Osteocyte (in vitro differentiated cells): Measurements from ENCODE around the gene EML1. TPM values are rescaled to one million over a fixed set of nuclear protein-coding genes. Genes with fewer than 3 reads are reported as not detected.

Experiments
- DNase-seq: peaks from one replicate; pipeline ENCODE4 v3.0.0; 2021; ENCODE audit warnings: mixed read lengths; ENCODE audit not compliant: unreplicated experiment; ENCODE audit errors: extremely low spot score
- H3K27ac Mint-ChIP-seq: one replicate; pipeline ENCODE4 v1.8.0; 2021; ENCODE audit warnings: mild to moderate bottlenecking, mixed read lengths; ENCODE audit not compliant: unreplicated experiment
- H3K27me3 Mint-ChIP-seq: one replicate; pipeline ENCODE4 v1.8.0; 2021; ENCODE audit warnings: mixed read lengths; ENCODE audit not compliant: unreplicated experiment
- H3K36me3 Mint-ChIP-seq: one replicate; pipeline ENCODE4 v1.8.0; 2021; ENCODE audit warnings: mixed read lengths; ENCODE audit not compliant: unreplicated experiment
- H3K4me1 Mint-ChIP-seq: one replicate; pipeline ENCODE4 v1.8.0; 2021; ENCODE audit warnings: mixed read lengths; ENCODE audit not compliant: unreplicated experiment
- H3K4me3 Mint-ChIP-seq: one replicate; pipeline ENCODE4 v1.8.0; 2021; ENCODE audit warnings: mild to moderate bottlenecking, moderate library complexity, mixed read lengths; ENCODE audit not compliant: unreplicated experiment
- H3K9me3 Mint-ChIP-seq: one replicate; pipeline ENCODE4 v1.8.0; 2021; ENCODE audit warnings: mixed read lengths; ENCODE audit not compliant: unreplicated experiment
- CTCF ChIP-seq: fragments of 200-600 bp; sonication (generic); IDR thresholded peaks from 2 replicates; pipeline ENCODE4 v1.5.0; 2021; ENCODE audit warnings: antibody characterized with exemption, mild to moderate bottlenecking, moderate library complexity
- total RNA-seq: library from RNA; stranded (reverse); gene quantifications from 2 replicates; pipeline ENCODE4 v1.2.1, GENCODE V29; 2021

EML1 gene
- total RNA-seq, 1 donor from 2014 or later: 34.8 TPM

DNA sequence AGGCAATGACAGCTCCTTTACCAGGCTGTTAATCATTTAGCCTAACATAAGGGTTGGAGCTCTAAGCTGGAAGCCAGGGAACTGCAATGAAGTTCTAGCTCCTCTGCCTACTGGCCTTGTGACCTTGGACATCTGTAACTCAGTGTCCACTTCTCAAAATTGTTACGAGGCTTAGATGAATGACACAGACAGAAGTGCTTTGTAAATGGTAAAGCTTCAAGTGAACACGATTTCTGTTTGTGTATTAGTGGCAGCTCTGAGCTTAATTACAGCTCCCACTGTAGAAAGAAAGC lies 122.8 kb downstream of the EML1 start:
- Mint-ChIP-seq H3K9me3 (no peaks in the 10 kb centered on the region), H3K27ac (no peak overlapping the region), H3K36me3 (peaks cover 34% of the 10 kb centered on the region), H3K27me3 (no peaks in the 10 kb centered on the region), H3K4me3 (no peak overlapping the region), H3K4me1 (peaks cover 5% of the 10 kb centered on the region)
- no peak for TF ChIP-seq CTCF
- DNase-seq: no peak

DNA sequence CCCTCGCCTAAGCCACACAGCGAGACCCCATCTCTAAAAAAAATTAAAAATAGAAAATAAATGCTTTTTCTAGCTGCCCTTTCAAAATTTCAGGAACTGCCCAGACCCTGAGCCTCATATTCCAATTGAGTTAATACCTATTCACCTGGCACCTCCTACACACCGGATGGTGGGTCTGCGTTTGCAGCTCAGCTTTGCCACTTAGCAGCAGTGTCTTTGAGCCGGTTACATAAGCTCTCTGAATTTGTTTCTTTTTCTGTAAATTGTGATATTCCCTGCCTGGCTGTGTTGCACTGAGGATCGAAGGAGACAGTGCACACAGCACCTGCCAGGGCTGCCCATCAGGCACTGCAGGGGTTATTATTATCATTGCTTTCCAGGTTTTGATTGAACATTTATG lies 125.6 kb downstream of the EML1 start:
- DNase-seq: no peak
- Mint-ChIP-seq H3K36me3 (peaks cover 40% of the 10 kb centered on the region), H3K27me3 (no peaks in the 10 kb centered on the region), H3K4me3 (no peak overlapping the region), H3K27ac (no peak overlapping the region), H3K9me3 (no peaks in the 10 kb centered on the region), H3K4me1 (no peaks in the 10 kb centered on the region)
- no peak for TF ChIP-seq CTCF

DNA sequence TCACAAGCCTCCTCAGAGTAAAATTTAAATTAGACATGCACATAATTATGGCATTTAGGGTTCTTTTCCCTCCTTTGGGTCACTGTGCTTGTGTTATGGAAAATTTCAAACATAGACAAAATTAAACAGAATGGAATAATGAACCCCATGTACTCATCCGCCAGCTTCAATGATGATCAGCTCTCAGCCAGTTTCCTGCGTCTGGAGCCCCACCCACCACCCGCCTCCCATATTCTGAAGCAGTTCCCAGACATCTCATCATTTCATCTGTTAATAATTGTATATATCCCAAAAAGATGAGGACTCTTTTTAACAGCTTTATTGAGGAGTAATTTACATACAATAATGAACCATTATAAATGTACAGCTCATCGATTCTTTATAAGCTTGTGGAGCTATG lies 128.2 kb downstream of the EML1 start:
- Mint-ChIP-seq H3K36me3 (peaks cover 39% of the 10 kb centered on the region), H3K4me1 (no peaks in the 10 kb centered on the region), H3K4me3 (no peak overlapping the region), H3K27ac (no peak overlapping the region), H3K27me3 (no peaks in the 10 kb centered on the region), H3K9me3 (no peaks in the 10 kb centered on the region)
- no peak for DNase-seq
- no peak for TF ChIP-seq CTCF

- no peak for DNase-seq
- Mint-ChIP-seq H3K27ac (no peak overlapping the region), H3K4me1 (no peaks in the 10 kb centered on the region), H3K4me3 (no peak overlapping the region), H3K9me3 (peaks cover 6% of the 10 kb centered on the region), H3K36me3 (peaks cover 38% of the 10 kb centered on the region), H3K27me3 (no peaks in the 10 kb centered on the region)
- TF ChIP-seq CTCF: no peak
Observed at GRCh38 chr14:99924379-99924778, 131.2 kb downstream of the EML1 start.

DNA sequence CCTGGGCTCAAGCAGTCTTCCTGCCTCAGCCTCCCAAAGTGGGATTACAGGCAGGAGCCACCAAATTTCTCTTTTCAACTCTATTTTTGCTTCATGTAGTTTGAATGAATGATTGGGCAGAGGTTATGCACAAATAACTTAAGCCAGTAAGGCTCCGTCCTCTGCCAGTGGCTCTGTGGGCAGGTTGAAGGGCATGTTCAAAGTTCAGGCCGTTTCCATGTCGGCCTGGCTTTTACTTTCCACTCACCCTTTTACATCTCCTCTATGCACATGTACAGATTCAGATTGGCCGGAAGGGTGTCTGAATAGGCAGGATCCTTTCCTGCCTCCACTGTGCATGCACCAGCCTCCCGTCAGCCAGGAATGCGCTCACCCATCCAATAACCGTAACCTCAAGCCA lies 132.3 kb downstream of the EML1 start:
- no peak overlapping the region for H3K27ac Mint-ChIP-seq
- peaks cover 35% of the 10 kb centered on the region for H3K36me3 Mint-ChIP-seq
- no peak for DNase-seq
- no peaks in the 10 kb centered on the region for H3K27me3 Mint-ChIP-seq
- no peaks in the 10 kb centered on the region for H3K4me1 Mint-ChIP-seq
- TF ChIP-seq CTCF: no peak
- peaks cover 6% of the 10 kb centered on the region for H3K9me3 Mint-ChIP-seq
- H3K4me3 Mint-ChIP-seq: no peak overlapping the region
